Activated CD4-positive, alpha-beta T cell treated with anti-CD3 and anti-CD28 coated beads for 36 hours (primary cell): ENCODE data around the gene HMCES. TPM values are rescaled to one million over a fixed set of nuclear protein-coding genes. Genes with fewer than 3 reads are reported as not detected.
"Not testable (repeated sequence)": the region's sequence is repeated elsewhere in the genome, so short reads cannot be mapped to it uniquely, and the experiment has no call there.

Experiments
- ATAC-seq: fragments of 200-7000 bp; cut with Tn5 transposase; one replicate; pipeline ENCODE4 v1.10.0; 2021; ENCODE audit warnings: mild to moderate bottlenecking, moderate library complexity
- CTCF ChIA-PET: fragments of 350-600 bp; sonication (Branson Sonifier 250); formaldehyde crosslinking; loops from one replicate; lab custom pipeline; 2021; ENCODE audit warnings: antibody characterized with exemption; lab: Charles Lee
- POLR2A ChIA-PET: fragments of 350-600 bp; sonication (Branson Sonifier 250); formaldehyde crosslinking; loops from one replicate; lab custom pipeline; 2021; ENCODE audit warnings: antibody characterized with exemption, inconsistent platforms; lab: Charles Lee
- DNase-seq: peaks from one replicate; pipeline ENCODE4 v3.0.0-alpha.2; 2020
- H3K27ac Mint-ChIP-seq: one replicate; pipeline ENCODE4 v1.8.0; 2021; ENCODE audit warnings: mixed read lengths
- H3K27me3 Mint-ChIP-seq: one replicate; pipeline ENCODE4 v1.8.0; 2021; ENCODE audit warnings: mixed read lengths
- H3K36me3 Mint-ChIP-seq: one replicate; pipeline ENCODE4 v1.8.0; 2021; ENCODE audit warnings: low read depth, mixed read lengths
- H3K4me1 Mint-ChIP-seq: one replicate; pipeline ENCODE4 v1.8.0; 2021; ENCODE audit warnings: mixed read lengths
- H3K4me3 Mint-ChIP-seq: one replicate; pipeline ENCODE4 v1.8.0; 2021; ENCODE audit warnings: mild to moderate bottlenecking, moderate library complexity, mixed read lengths
- H3K9me3 Mint-ChIP-seq: one replicate; pipeline ENCODE4 v1.8.0; 2021; ENCODE audit warnings: low read depth, mixed read lengths
- intact Hi-C, 2 experiments: fragments of 100-400 bp; cut with DNase I in 1 of 2; cut with micrococcal nuclease in 1 of 2; formaldehyde crosslinking; loops; one replicate each; pipeline versions ENCODE4 v1.14.2 to v1.15.1; 2022 to 2024; cut with DNase I, micrococcal nuclease
- microRNA-seq: library from miRNA; unstranded; fragments of <30 nt; microRNA quantifications from one replicate; pipeline ENCODE4 v1.2.0, GENCODE V29; 2021; ENCODE audit warnings: borderline replicate concordance
- total RNA-seq, 2 experiments: library from RNA; stranded (reverse); gene quantifications; one replicate each; pipeline ENCODE4 v1.2.3, GENCODE V29; 2021

Gene HMCES
- total RNA-seq, 2 experiments from 2014 or later = 43.1 to 56.7 TPM

- Mint-ChIP-seq H3K4me3 (no peak overlapping the region), H3K27me3 (peaks cover 16% of the 10 kb centered on the region)
- CTCF ChIA-PET = no interaction called here
Observed at GRCh38 chr3:129347458-129347845, 68.8 kb downstream of the HMCES start.

GRCh38 chr3:129348734-129349133, 70.1 kb downstream of the HMCES start:
- POLR2A ChIA-PET = no interaction called here
- Mint-ChIP-seq H3K27ac (no peak overlapping the region), H3K36me3 (no peaks in the 10 kb centered on the region), H3K4me1 (no peaks in the 10 kb centered on the region), H3K4me3 (no peak overlapping the region), H3K9me3 (no peaks in the 10 kb centered on the region), H3K27me3 (peaks cover 8% of the 10 kb centered on the region)
- DNase-seq = no peak
- ATAC-seq = no peak
- intact Hi-C loops = no loop called here
- CTCF ChIA-PET = interaction anchor here (0.8 kb wide), 1 partner anchor 44 kb away, joined by 3 read pairs; no protein-coding TSS in a partner anchor

More at GRCh38 chr3:129347458-129347845, 68.8 kb downstream of the HMCES start:
- DNase-seq = no peak
- H3K4me1 Mint-ChIP-seq = no peaks in the 10 kb centered on the region
- POLR2A ChIA-PET = no interaction called here
- ATAC-seq = no peak
- intact Hi-C loops = no loop called here
- H3K27ac Mint-ChIP-seq = no peak overlapping the region
- no peaks in the 10 kb centered on the region for H3K9me3 Mint-ChIP-seq
- no peaks in the 10 kb centered on the region for H3K36me3 Mint-ChIP-seq

GRCh38 chr3:129349169-129349568, 70.5 kb downstream of the HMCES start:
- POLR2A ChIA-PET, H3K27me3 Mint-ChIP-seq, H3K4me1 Mint-ChIP-seq, intact Hi-C loops, H3K9me3 Mint-ChIP-seq, H3K27ac Mint-ChIP-seq, ATAC-seq, H3K4me3 Mint-ChIP-seq, H3K36me3 Mint-ChIP-seq, DNase-seq: not testable (repeated sequence)
- CTCF ChIA-PET = interaction anchor here (0.6 to 0.8 kb wide), 2 partner anchors 45 to 110 kb away, joined by 3 read pairs; no protein-coding TSS in a partner anchor

GRCh38 chr3:129349791-129350190, 71.1 kb downstream of the HMCES start:
- Mint-ChIP-seq H3K27me3 (peaks cover 6% of the 10 kb centered on the region), H3K36me3 (no peaks in the 10 kb centered on the region), H3K4me1 (no peaks in the 10 kb centered on the region), H3K4me3 (no peak overlapping the region), H3K9me3 (no peaks in the 10 kb centered on the region), H3K27ac (no peak overlapping the region)
- ATAC-seq (no peak), DNase-seq (no peak)
- intact Hi-C loops = no loop called here
- ChIA-PET CTCF (interaction anchor here (0.6 kb wide), 1 partner anchor 110 kb away, joined by 3 read pairs; no protein-coding TSS in a partner anchor), POLR2A (no interaction called here)

- ATAC-seq (no peak), DNase-seq (peak; percentile 13)
- Mint-ChIP-seq H3K4me3 (no peak overlapping the region), H3K4me1 (no peaks in the 10 kb centered on the region), H3K9me3 (no peaks in the 10 kb centered on the region), H3K27ac (no peak overlapping the region), H3K36me3 (no peaks in the 10 kb centered on the region), H3K27me3 (no peaks in the 10 kb centered on the region)
- ChIA-PET CTCF (interaction anchor here (0.6 to 0.8 kb wide), 2 partner anchors 8 to 32 kb away, joined by 3 read pairs; no protein-coding TSS in a partner anchor), POLR2A (no interaction called here)
- intact Hi-C loops = no loop called here
Observed at GRCh38 chr3:129352045-129352444, 73.4 kb downstream of the HMCES start.

GRCh38 chr3:129352650-129353588, 74.2 kb downstream of the HMCES start:
- ChIA-PET CTCF (interaction anchor here (0.6 kb wide), 4 partner anchors 9 to 1259 kb away, joined by 3 to 4 read pairs (median 3); a partner anchor contains a TSS), POLR2A (no interaction called here)
- no peak overlapping the region for H3K27ac Mint-ChIP-seq
- no peaks in the 10 kb centered on the region for H3K27me3 Mint-ChIP-seq
- DNase-seq (no peak), ATAC-seq (no peak)
- no peaks in the 10 kb centered on the region for H3K36me3 Mint-ChIP-seq
- H3K9me3 Mint-ChIP-seq = no peaks in the 10 kb centered on the region
- H3K4me1 Mint-ChIP-seq = no peaks in the 10 kb centered on the region
- H3K4me3 Mint-ChIP-seq = no peak overlapping the region
- intact Hi-C loops = no loop called here

GRCh38 chr3:129353589-129353941, 74.9 kb downstream of the HMCES start:
- CTCF ChIA-PET = interaction anchor here (0.6 to 1.0 kb wide), 4 partner anchors 22 to 1260 kb away, joined by 3 to 5 read pairs (median 4); a partner anchor contains a TSS
- H3K27ac Mint-ChIP-seq = no peak overlapping the region
- POLR2A ChIA-PET = no interaction called here

More at GRCh38 chr3:129353589-129353941, 74.9 kb downstream of the HMCES start:
- no peak overlapping the region for H3K4me3 Mint-ChIP-seq
- intact Hi-C loops = no loop called here
- ATAC-seq (no peak), DNase-seq (no peak)
- no peaks in the 10 kb centered on the region for H3K36me3 Mint-ChIP-seq
- no peaks in the 10 kb centered on the region for H3K4me1 Mint-ChIP-seq
- H3K27me3 Mint-ChIP-seq = no peaks in the 10 kb centered on the region
- H3K9me3 Mint-ChIP-seq = no peaks in the 10 kb centered on the region

Small RNA genes lying within 50 kb of the gene (microRNA-seq; reads per million reads assigned to microRNA genes)
- gene MIR6826 = 3.5 reads per million, percentile 3 among the genes with 10 or more reads in this experiment

Other genes with a start within 250 kb of the HMCES start
- gene GP9, start 218.1 kb upstream of the HMCES start, total RNA-seq = not detected
- 10 to 100 TPM; 32.1 to 51.8 TPM for gene RAB43, start 157.1 kb upstream of the HMCES start, total RNA-seq
- 10 to 100 TPM; 44.9 to 65.5 TPM for gene ISY1, start 117.8 kb upstream of the HMCES start, total RNA-seq
- 100 to 1,000 TPM; 305 to 379 TPM for gene CNBP, start 95.0 kb upstream of the HMCES start, total RNA-seq
- gene COPG1, start 29.3 kb upstream of the HMCES start, total RNA-seq = 100 to 1,000 TPM; 120 to 142 TPM
- under 1 TPM; 0.56 to 0.73 TPM for gene EFCAB12, start 149.8 kb downstream of the HMCES start, total RNA-seq
- 10 to 100 TPM; 51.3 to 52.4 TPM for gene MBD4, start 161.1 kb downstream of the HMCES start, total RNA-seq
- 10 to 100 TPM; 18.4 to 22.6 TPM for gene IFT122, start 161.4 kb downstream of the HMCES start, total RNA-seq
- gene RHO, start 249.8 kb downstream of the HMCES start, total RNA-seq = not detected